AG10803 (cell line): ENCODE data around the gene C10orf90.

Experiments used
- DNase-seq: peaks from one replicate; pipeline ENCODE4 v3.0.0; 2010; ENCODE audit warnings: low read depth
- H3K4me3 ChIP-seq: 2 replicates; pipeline ENCODE4 v1.5.1; 2011; ENCODE audit warnings: mild to moderate bottlenecking, low read length, control low read depth
- TF ChIP-seq, protein P1 (sequence below): conservative IDR thresholded peaks from 2 replicates; pipeline ENCODE4 v1.5.1; 2011; ENCODE audit warnings: mild to moderate bottlenecking, low read length, control low read depth, inconsistent platforms

C10orf90 gene

DNA sequence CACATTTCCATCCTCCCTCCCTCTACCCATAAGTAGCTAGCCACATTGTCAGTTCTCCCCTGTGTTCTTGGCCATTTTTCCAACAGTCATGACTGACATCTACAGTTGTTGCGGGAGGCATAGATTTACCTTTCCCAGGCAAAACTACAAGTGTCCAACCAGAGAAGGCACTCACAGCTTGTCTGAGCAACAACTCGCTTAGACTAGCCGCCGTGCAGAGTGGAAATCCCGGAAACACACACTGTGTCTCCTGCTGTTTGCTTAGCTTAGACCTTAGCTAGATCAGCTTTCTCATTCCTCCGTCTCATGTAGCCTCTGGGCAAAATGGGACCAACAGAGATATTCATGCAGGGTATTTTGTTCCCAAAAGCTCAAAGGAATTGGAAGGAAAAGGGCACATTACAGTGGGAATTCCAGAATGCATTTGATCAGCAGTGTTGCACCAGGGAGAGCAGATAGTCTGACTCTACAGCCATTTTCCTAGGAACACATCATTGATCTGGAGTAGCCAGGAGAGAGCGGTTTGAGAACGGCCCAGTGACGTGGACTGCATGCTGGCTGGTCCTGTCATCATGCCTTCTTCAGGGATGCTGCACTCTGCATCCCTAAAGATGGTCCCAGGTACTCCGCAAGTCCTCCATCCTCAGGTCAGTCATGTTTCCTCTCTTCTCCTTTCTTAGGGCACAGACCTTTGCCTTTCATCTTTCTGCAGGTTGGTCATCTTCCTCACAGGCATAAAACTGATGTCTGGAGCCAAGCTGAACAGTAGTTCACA lies 89.4 kb downstream of the C10orf90 start:
- H3K4me3 ChIP-seq, result no peak overlapping the region
- DNase-seq, result no peak
- TF ChIP-seq, protein P1, sequence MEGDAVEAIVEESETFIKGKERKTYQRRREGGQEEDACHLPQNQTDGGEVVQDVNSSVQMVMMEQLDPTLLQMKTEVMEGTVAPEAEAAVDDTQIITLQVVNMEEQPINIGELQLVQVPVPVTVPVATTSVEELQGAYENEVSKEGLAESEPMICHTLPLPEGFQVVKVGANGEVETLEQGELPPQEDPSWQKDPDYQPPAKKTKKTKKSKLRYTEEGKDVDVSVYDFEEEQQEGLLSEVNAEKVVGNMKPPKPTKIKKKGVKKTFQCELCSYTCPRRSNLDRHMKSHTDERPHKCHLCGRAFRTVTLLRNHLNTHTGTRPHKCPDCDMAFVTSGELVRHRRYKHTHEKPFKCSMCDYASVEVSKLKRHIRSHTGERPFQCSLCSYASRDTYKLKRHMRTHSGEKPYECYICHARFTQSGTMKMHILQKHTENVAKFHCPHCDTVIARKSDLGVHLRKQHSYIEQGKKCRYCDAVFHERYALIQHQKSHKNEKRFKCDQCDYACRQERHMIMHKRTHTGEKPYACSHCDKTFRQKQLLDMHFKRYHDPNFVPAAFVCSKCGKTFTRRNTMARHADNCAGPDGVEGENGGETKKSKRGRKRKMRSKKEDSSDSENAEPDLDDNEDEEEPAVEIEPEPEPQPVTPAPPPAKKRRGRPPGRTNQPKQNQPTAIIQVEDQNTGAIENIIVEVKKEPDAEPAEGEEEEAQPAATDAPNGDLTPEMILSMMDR, result no peak

DNA sequence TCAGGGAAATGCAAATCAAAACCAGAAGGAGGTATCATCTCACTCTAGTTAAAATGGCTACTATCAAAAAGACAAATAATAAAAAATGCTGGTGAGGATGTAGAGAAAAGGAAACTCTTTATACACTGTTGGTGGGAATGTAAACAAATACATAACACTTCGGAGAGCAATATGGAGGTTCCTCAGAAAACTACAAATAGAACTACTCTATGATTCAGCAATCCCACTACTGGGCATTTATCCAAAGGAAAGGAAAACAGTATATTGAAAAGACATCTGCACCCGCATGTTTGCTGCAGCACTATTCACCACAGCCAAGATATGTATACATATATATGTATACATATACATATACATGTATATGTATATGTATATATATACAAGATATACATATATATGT lies 94.2 kb downstream of the C10orf90 start:
- no peak overlapping the region for H3K4me3 ChIP-seq
- DNase-seq, result no peak
- TF ChIP-seq, protein P1, result no peak

DNA sequence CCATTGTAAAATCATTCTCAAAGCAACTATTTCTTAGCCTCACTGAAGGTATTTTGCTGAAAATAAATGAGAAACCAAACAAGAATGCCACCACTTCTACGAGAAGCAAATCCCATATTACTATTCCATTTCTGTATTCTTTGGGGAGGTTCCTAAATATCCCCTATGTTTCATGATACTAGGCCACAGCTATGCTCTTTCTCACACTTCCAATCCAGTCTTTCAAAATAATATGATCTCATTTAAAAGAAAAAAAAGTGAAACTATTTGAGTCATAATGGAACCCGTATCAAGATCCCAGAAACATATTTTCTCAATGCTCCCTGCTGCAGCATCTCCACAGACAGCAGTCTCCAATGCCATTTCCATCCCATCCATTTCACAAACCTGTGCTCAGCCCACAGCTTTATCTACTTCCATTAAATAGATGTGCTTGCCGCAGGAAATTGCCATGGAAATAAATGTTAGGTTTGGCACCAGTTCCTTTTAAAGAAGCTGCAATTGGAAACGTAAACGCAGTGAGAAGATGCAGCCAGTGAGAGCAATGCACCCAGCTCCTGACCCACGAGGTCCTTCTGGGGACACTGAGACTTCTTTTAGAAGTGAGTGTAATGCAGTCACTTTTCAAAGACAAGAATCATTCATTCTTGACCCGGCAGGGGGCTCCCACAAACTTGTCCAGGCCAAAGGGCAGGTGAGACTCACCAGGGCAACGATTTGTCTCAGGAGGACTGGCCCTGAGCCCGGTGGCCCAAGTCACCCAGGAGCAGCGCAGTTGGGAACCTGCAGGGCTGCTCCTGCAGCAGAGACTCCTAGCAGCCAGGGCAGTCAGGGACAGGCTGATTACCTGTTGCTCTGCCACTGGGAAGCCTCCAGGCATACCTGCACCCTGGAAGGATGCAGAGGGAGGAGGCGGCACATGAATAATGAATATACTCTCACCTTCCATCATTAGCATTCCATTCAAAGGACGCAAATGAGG lies 99.6 kb downstream of the C10orf90 start:
- DNase-seq, result peak; percentile 41

DNA sequence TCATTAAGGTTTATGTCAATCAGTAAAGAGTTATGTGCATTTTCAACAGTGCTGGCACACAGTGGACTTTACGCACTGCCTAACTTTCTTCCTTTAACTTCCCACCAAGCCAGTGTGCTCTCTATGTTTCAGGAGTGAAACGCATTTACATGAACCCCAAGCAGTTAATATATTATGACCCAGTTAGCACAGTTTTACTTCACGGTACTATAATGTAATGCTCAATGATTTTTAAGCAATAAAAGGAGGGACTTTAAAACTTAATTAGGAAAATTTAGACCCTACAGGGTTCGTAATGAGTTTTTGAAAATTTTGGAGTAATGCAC lies 100.3 kb downstream of the C10orf90 start:
- TF ChIP-seq, protein P1, result no peak
- DNase-seq, result no peak
- peak overlapping the region; percentile 46 for H3K4me3 ChIP-seq

More for the DNA sequence above, 99.6 kb downstream of the C10orf90 start:
- TF ChIP-seq, protein P1, result no peak
- no peak overlapping the region for H3K4me3 ChIP-seq

DNA sequence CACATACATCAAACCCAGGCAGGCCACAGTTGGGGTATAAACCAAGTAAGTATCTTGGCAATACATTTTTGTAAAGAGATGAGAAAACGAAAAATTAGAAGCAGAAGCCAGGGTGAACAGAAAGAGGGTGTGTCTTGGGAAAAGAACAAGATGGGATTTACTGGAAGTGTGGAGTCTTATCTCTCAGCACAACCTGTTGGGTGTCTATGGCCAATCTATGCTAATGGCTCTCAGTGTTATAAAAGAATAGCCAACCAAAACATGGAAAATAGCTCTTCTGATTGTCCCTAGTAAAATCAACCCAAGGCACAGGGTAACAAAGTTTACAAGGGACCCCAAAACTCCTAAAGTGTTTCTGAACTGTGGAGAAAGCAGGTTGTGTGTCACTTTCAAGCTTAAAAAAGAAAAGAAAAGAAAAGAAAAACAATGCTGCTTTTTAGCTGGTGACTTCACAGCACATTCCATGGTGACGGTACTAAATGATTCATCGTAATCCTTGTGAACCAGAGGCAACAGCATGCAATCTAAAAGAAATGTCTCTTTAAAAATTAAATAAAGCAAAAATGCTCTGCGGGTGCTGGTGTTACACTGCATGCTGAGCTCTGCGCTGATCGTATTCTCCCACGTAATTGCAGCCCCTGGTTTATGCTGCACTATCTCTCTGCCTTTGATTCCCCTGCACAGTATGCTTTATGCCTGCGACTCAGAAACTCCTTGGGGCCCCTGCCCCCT lies 100.8 kb downstream of the C10orf90 start:
- peak overlapping the region; percentile 46 for H3K4me3 ChIP-seq
- peak; percentile 80 for DNase-seq
- TF ChIP-seq, protein P1, result no peak

DNA sequence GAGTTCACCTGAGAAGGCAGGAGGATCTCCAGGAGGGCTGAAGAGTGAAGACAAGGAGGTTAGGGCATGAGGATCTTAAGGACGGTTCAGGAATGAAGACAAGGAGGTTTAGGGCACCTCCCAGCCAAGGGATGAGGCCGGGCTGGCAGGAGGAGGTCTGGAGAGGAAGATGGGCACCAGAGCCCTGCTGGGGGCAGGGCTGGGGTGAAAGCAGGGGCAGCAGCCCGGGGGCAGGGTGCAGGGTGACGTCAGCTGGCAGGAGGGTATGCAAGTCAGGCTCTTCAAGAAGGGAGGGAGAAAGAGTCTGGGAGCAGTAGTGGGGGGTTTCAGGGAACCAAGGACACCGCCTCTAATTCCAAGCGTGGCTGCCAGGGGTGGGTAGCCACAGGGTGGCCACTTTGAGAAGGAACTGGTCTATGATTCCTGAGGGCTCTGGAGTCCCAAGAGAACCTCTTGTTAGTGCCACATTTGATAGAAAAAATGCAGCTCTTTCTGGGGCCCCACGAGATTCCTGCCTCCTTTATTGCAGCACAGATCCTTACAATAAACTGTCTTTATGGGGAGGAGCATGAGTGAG lies 101.6 kb downstream of the C10orf90 start:
- TF ChIP-seq, protein P1, result no peak

More for the DNA sequence above, 101.6 kb downstream of the C10orf90 start:
- H3K4me3 ChIP-seq, result no peak overlapping the region
- DNase-seq, result no peak
